ENCODE data around the gene GLB1L.

The GLB1L gene

DNA sequence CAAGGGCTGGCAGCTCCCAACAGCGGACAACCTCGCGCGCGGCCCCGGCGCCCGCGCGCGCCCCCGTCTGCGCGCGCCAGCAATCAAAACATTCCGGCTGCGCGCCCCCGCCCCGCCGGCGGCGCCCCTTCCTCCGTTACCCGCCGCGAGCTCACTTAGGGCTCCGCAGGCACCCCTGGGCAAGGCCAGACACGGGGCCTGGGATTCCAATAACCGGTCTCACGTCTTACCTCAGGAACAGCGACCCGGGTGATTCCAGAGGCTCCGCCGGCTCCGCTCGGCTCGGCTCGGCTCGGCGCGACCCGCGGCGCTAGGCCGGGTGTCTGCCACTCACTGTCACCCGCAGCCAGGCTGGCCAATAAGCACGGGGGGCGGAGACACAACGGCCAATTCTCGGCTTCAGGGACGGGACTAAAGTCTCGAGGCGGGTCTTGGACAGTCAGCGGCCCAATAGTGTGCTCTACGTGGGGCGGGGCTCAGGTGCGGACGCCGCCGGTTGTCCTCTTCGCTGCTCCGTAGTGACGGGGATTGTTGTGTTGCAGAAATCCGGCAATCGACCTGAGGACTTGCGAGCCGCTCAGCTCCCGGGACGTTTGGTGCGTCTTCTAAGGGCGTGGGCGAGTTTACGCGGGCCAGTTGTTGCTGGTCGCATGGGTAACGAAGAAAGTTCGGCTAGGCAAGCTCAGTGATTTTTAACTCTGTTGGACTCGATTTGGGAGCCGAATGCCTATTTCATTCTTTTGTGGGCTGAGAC is 15.8 kb downstream of the GLB1L start, which contains the start of the genes ANKZF1 and ATG9A:
ANKZF1 (plus strand) TSS at position 502 of the 754 bp plus-strand sequence. CDS start 452 bp downstream, outside the sequence.
ATG9A (minus strand) TSS at position 332 of the 754 bp plus-strand sequence. CDS start 1,612 bp downstream, outside the sequence.
- H3K4me3 ChIP-seq (ENCODE audit: low read depth, low read length): peak within 1 kb of the TSS; percentile 77
- peak; percentile 97 for DNase-seq (ENCODE audit: low read depth)

DNA sequence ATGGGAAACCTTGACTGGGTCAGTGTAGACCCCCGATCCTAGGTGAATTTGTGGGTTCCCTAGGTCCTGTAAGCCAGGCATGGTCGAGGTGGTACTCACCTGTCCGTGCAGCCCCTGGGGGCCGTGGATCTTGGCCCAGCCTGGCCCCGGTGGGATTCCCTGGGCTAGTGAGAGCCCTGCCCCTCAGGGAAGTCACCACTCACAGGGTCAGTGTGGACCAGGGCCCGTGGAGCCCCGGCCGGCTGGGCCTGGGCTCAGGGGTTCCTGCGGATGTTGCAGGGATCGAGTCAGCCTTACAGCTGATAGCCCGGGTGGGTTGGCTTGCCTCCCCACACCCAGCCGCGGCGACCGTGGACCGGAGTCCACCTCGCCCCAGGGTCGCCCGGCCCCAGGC is 16.3 kb downstream of the GLB1L start:
- peak overlapping the region; percentile 77 for H3K4me3 ChIP-seq (ENCODE audit: low read depth, low read length)
- no peak for DNase-seq (ENCODE audit: low read depth)

DNA sequence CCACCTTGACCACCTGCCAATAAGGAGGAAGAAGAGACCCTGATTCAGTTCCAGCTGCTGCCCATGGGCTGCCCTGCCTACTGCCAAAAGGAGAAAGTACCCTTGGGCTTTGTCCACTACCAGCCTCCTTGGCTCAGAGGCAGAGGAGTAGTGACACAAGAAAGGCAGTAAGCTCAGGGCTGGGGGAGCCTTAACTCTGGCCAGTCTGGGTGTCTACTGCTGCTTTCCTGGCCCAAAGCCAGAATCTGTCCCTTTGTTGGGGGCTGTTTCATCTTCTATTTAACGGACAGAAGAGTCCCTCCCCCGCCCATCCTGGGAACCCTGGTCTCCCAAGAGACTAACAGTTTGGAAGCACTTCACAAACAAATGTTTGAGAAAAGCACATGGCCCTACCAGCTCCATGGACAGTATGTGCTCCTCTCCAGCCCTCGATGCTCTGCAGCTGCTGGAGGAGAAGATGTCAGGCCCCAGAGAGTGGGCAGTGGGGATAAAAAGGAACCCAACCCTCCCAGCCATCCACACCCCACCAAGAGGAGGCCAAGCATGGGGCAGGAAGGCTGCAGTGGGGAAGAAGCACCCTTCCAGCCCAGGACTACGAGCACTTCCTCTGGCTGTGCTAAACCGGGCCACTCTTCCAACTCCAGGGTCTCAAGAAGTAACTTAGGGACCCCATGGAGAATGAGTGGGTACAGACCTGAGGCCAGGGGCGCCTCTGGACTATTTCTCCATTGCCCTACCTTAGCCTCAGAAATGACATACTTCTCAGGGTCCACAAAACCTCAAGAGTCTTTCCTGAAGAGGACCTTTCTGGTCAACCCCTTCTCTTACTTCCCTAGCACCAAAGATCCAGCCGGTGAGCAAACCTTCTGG is 17.0 kb downstream of the GLB1L start:
- H3K4me3 ChIP-seq (ENCODE audit: low read depth, low read length): peak overlapping the region; percentile 77
- DNase-seq (ENCODE audit: low read depth): no peak

DNA sequence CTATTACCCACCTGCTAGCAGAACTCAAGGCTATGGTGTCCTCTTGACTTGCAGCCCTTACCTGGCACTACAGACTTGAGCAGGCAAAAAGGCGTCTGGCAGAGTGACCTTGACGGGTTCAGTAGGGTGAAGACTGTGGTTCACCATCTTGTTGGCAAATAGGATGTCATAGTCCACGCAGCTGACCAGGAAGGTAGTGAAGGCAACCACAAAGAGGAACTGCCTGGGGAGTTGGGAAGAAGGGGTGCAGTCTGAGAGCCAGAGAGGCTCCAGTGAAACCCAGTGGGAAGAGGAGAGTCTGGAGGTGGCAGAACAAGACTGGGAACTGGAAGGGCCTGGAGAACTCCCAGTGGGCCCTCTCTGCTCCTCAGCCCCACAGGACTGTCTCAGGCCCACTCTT is 19.9 kb downstream of the GLB1L start:
- no peak overlapping the region for H3K4me3 ChIP-seq (ENCODE audit: low read depth, low read length)
- no peak for DNase-seq (ENCODE audit: low read depth)

- no peak overlapping the region for H3K4me3 ChIP-seq (ENCODE audit: low read depth, low read length)
- DNase-seq (ENCODE audit: low read depth): no peak
Measured at GRCh38 chr2:219223831-219224610, 21.2 kb downstream of the GLB1L start.

DNA sequence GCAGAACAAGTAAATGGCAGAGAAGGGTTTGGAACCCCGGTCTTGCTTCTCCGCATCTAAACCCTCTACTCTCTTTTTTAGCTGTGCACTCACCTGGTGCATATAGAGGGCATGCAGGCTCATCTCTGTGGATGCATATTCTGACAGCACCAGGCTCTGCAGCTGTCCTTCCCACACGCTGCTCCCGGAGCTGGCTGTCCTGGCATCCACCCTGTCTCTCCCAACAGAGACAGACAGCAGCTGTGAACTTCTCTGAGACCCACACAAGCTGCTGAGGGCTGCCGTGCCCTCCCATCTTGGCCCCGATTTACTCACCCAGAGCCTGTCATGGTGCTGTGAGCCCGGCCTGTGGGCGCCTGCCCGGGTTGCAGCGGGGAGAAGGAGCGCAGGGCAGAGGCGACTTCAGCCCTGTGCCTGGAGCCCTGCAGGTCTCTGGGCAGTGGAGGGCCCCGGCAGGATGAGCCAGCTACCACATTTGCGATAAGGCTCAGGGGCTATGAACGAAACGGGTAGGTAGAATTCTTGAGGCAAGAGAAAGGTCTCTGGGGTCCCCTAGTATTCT is 23.2 kb downstream of the GLB1L start:
- no peak for DNase-seq (ENCODE audit: low read depth)
- no peak overlapping the region for H3K4me3 ChIP-seq (ENCODE audit: low read depth, low read length)

DNA sequence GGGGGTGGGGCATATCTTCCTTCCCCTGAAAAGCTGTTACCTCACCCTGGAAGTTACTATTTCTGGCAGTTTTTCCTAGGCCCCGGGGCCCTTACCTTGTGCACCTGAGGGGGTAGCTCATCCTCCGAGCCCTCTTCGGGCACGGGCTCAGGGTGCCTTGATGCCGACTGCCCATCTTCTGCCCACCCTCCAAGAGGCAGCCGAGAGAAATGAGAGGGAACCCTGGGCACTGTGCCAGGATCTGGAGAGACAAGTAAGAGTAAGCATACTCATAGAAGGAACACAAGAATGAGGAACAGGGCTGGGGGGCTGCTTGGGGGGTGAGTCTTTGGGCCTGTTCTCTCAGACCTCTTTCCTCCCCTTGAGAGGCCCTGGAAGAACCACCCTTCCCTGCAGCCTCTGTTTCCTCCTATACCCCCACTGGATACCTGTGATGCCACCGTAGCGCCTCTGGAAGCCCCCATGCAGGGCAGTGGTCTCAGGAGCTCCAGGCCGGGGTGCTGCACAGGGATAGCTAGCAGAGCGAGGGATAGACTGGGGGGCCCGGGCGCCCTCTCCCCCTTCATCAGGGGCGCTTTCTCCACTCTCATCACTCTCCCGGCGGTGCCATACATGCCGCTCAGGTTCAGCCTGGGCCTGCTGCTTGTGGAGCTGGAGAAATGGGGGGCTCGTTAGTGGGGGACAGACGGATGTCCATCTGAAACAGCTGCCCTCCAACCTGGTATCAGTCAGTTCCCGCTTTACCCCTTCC is 24.4 kb downstream of the GLB1L start:
- no peak overlapping the region for H3K4me3 ChIP-seq (ENCODE audit: low read depth, low read length)
- no peak for DNase-seq (ENCODE audit: low read depth)

GRCh38 chr2:219219784-219220532 is 25.3 kb downstream of the GLB1L start:
- no peak for DNase-seq (ENCODE audit: low read depth)
- no peak overlapping the region for H3K4me3 ChIP-seq (ENCODE audit: low read depth, low read length)

DNA sequence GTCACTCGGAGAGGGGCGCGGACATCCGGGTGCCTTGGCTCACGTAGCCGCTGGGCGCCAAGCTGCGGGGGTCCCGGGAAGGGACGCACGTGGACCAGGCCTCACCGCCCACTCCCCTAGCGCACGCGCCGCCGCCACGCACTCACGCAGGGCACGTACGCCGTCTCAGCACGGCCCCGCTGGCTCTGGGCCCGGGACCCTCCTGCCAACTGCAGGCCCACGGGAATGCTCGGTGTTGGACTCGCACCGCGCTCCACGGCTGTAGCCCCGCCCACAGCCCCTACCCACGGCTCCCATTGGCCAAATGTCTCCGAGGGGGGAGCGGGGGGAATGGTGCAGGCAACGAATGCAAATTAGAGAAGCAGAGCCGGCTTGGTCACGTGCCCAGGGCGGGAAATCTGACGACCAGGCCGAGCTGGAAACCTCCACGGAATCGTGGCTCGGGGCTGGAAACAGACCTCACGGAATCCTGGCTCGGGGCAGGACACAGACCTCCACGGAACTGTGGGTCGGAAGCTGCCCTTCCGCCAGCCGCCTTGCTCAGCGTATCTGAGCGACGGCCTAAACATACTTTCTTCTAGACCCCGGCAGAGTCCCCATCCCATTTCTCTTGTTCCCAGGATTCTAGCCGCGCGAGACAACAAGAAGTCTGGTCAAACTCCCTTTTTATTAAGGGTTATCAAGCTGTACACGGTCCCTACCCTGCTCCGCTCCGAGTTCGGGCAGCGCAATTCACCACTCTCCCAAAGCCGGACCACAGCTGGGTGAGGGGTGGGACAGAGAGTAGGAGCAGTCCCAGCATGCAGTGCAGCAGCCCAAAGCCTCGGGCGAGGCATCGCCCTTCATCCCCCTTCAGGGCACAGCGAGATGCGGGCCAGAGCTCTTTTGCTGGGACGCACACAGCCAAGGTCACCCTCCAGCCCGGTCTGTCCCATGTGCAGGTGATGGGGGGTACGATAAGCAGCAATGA is 26.2 kb downstream of the GLB1L start, which contains the start of gene ABCB6:
ABCB6 (minus strand) TSS at position 227 of the 970 bp plus-strand sequence. CDS start 285 bp downstream, outside the sequence.
- DNase-seq (ENCODE audit: low read depth): peak; percentile 84
- H3K4me3 ChIP-seq (ENCODE audit: low read depth, low read length): peak within 1 kb of the TSS; percentile 61

DNA sequence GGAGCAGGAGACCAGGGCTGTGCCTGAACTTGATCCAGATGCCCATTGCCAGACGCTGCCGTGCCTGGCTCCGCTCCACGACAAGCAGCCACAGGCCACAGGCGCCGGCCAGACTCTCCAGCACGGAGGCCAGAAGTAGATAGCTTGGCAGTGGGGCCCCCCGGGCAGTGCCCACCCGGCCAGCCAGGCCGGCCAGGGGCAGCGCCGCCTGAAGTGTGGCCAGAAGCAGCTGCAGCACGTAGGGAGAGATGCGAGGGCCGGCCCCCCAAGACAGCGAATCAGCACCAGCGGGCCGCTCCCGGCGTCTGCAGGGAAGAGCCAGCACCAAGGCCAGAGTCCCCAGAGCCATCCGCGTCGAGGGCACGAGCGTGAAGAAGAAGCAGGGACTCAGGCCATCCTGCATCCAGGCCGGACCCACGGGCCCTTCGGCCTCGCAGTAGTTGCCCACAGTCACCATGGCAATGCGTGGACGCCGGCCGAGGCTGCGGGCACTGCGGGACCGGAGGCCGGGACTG is 27.0 kb downstream of the GLB1L start:
- DNase-seq (ENCODE audit: low read depth): peak; percentile 45
- peak overlapping the region; percentile 61 for H3K4me3 ChIP-seq (ENCODE audit: low read depth, low read length)

- no peak for DNase-seq (ENCODE audit: low read depth)
- no peak overlapping the region for H3K4me3 ChIP-seq (ENCODE audit: low read depth, low read length)
Measured at GRCh38 chr2:219216535-219216915, 28.7 kb downstream of the GLB1L start.

DNA sequence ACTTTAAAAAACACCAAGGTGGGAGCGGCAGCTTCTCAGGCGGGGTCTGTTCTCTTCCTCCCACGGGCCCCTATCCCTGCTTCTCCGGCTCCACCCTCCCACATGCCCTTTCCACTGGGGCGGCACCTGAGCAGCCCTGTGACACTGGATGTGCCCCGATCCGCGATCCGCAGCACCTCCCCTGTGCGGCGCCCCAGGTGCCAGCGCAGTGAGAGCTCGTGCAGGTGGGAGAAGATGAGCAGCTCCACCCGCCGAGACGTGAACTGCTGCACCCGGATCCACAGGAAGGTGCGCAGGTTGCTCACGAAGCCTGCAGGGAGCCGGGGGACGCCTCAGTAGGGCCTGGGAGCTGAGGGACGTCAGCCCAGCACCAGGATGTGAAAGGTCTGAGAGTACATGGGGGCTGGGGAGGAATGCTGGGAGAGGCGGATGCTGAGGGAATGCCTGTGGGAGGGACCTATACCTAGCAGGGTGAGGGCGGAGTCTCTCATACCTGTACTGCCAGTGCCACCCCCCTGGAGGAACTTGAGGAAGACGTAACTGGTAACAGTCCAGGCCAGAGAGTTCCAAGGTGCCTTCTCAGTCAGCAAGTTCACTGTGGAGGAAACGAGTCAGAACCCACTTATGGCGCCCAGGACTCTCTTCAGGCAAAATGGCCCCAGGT is 29.2 kb downstream of the GLB1L start:
- H3K4me3 ChIP-seq (ENCODE audit: low read depth, low read length): no peak overlapping the region

GRCh38 chr2:219214786-219215185 is 30.5 kb downstream of the GLB1L start:
- no peak for DNase-seq (ENCODE audit: low read depth)
- no peak overlapping the region for H3K4me3 ChIP-seq (ENCODE audit: low read depth, low read length)

More for the DNA sequence above, 29.2 kb downstream of the GLB1L start:
- DNase-seq (ENCODE audit: low read depth): no peak

DNA sequence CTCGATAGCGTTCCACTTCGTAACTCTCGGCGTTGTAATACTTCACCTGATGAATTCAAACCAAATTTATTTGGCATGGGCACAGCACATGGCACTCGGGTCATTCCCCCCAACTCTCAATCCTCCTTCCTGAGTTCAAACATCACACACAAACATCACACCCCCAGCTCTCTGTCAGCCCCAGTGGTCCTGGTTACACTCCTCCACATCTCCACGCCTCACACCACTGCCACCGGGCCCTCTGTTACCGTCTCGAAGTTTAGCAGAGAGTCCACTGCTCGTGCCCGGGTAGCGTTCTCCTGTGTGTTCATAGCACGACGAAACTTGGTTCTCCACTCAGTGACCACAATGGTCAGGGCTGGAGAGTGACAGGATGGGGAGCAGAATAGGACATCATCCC is 31.1 kb downstream of the GLB1L start:
- no peak for DNase-seq (ENCODE audit: low read depth)
- no peak overlapping the region for H3K4me3 ChIP-seq (ENCODE audit: low read depth, low read length)

DNA sequence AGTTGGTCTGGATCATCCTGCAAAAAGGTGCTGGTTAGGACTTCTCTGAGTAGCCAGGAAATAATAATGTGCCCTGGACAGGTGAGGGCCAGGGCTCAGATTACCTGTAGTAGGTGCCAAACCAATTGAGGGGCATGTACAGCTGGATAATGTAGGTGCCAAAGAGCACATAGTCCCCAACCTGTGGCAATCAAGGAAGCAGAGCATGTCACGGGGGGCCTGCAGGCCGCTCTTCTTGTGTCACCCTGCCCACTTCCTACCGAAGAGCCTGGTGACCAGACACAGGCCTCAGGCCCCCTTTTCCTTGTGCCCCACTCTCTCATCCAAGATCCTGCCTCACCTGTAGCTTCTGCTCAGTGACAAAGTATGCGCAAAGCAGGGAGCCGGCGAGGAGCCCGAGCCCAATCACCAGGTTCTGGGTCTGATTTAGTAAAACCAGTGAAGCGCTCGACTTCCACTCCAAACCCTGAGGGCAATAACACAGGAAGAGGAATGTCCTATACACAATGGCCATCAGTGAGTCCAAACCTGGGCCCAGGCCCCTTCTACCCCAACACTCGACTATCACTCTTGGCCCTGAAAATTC is 31.7 kb downstream of the GLB1L start:
- H3K4me3 ChIP-seq (ENCODE audit: low read depth, low read length): no peak overlapping the region
- DNase-seq (ENCODE audit: low read depth): no peak

DNA sequence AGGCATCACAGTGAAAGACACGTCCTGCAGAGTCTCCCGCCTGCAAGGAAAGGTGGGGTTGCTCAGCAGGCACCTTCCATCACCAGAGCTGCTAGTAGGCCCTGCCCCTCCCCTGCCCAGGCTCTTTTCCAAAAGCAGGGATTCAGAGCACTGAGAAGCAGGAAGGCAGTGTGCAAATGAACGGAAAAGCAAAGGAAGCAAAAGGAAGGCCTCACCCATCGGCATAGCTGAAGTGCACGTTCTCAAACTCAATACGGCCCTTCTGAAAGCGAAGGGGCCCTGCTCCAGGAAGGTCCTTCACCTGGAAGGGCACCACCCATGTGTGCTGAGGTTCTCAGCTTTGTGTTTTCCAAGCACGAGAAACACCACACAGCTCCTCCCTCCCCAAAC is 32.2 kb downstream of the GLB1L start:
- H3K4me3 ChIP-seq (ENCODE audit: low read depth, low read length): no peak overlapping the region
- DNase-seq (ENCODE audit: low read depth): no peak
